Measurements from ENCODE around the gene MEN1. TPM values are rescaled to one million over a fixed set of nuclear protein-coding genes. Genes with fewer than 3 reads are reported as not detected.

Gene MEN1
- total RNA-seq, 6 experiments from 2014 or later = 13.1 to 21.5 (median 17.0) TPM

DNA sequence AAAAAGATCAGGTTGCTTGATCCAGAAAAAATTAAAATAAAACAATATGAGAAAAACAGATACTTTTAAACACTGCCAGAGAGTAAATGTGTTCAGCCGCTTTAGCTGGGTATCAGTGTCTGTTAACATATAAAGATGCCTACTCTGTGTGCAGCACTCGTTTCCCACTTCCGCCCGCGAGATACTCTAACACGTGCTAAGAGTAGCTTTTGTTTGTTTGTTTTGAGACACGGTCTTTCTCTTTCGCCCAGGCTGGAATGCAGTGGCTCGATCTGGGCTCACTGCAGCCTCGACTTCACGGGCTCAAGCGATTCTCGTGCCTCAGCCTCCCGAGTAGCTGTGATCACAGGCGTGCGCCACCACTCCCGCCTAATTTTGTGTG, 531 bp upstream of the MEN1 start:
- Histone ChIP-seq H3K27me3 (no peaks in the 10 kb centered on the region), H3K9me3 (no peaks in the 10 kb centered on the region), H3K27ac (peak overlapping the region; percentile 38 to 64 (median 44)), H3K4me1 (peaks cover 0 to 14% (median 0%) of the 10 kb centered on the region in 4 donors), H3K36me3 (no peaks in the 10 kb centered on the region), H3K4me3 (peak overlapping the region; percentile 77 to 87 (median 78))
- 42% methylated on average over 17 of the region's 17 CpGs for WGBS (ENCODE audit: insufficient coverage, low coverage, low lambda C conversion rate, missing lambda C conversion rate)
- ATAC-seq (peak; percentile 14 to 40 (median 31)), DNase-seq (no peak)
- intact Hi-C loops (cut with DNase I) = no loop called here
- TF ChIP-seq, protein P1, sequence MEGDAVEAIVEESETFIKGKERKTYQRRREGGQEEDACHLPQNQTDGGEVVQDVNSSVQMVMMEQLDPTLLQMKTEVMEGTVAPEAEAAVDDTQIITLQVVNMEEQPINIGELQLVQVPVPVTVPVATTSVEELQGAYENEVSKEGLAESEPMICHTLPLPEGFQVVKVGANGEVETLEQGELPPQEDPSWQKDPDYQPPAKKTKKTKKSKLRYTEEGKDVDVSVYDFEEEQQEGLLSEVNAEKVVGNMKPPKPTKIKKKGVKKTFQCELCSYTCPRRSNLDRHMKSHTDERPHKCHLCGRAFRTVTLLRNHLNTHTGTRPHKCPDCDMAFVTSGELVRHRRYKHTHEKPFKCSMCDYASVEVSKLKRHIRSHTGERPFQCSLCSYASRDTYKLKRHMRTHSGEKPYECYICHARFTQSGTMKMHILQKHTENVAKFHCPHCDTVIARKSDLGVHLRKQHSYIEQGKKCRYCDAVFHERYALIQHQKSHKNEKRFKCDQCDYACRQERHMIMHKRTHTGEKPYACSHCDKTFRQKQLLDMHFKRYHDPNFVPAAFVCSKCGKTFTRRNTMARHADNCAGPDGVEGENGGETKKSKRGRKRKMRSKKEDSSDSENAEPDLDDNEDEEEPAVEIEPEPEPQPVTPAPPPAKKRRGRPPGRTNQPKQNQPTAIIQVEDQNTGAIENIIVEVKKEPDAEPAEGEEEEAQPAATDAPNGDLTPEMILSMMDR (IDR thresholded peaks at IDR 0.05) = no peak
- no peak for TF ChIP-seq POLR2A (IDR thresholded peaks at IDR 0.05)

DNA sequence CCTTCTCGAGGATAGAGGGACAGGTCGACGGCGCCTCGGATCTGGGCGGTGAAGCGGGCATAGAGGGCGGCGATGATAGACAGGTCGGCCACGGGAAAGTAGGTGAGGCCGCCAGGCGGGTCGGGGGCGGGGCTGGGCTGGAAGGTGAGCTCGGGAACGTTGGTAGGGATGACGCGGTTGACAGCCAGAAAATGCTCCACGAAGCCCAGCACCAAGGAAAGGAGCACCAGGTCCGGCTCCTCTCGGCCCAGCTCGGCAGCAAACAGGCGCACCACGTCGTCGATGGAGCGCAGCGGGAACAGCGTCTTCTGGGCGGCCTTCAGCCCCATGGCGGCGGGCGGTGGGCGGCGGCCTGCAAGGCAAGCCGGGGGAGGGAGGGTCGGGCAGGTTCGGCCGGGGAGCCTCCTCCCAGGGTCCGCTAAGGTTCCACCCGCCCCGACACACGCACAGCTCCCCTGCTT, 540 bp downstream of the MEN1 start:
- intact Hi-C loops (cut with DNase I) = no loop called here
- peak overlapping the region; percentile 77 to 87 (median 78) for H3K4me3 ChIP-seq
- H3K9me3 ChIP-seq = no peaks in the 10 kb centered on the region
- 3% methylated on average over 17 of the region's 44 CpGs for WGBS (ENCODE audit: insufficient coverage, low coverage, low lambda C conversion rate, missing lambda C conversion rate)
- no peaks in the 10 kb centered on the region for H3K27me3 ChIP-seq
- DNase-seq (peak in 1 of 3 donors; percentile 54), ATAC-seq (peak; percentile 7 to 28 (median 16))
- no peak for TF ChIP-seq POLR2A (IDR thresholded peaks at IDR 0.05)
- TF ChIP-seq, protein P1 (IDR thresholded peaks at IDR 0.05) = no peak
- peaks cover 0 to 7% (median 0%) of the 10 kb centered on the region in 4 donors for H3K4me1 ChIP-seq
- peak overlapping the region in 2 of 3 donors; percentile 38 to 64 for H3K27ac ChIP-seq
- H3K36me3 ChIP-seq = peaks cover 0 to 8% (median under 1%) of the 10 kb centered on the region in 4 donors

DNA sequence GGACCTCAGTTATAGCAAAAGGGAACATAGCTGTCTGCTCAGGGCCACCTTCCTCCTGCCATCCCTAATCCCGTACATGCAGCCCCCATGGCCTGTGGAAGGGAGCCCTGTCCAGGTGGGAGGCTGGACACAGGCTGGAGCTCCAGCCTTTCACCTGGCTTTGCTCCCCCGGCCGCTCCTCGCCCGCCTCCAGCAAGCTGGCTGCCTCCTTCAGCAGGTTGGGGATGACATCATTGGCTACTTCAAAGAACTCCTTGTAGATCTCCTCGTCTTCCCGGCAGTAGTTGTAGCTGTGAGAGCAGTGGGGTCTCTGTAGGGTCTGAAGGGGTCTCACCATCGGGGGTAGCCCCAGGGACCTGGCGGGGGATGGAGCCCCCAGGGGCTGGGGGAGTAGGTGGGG, 4.9 kb downstream of the MEN1 start:
- Histone ChIP-seq H3K9me3 (no peaks in the 10 kb centered on the region), H3K4me1 (peaks cover 0 to 17% (median 4%) of the 10 kb centered on the region in 4 donors), H3K4me3 (no peak overlapping the region), H3K27ac (no peak overlapping the region), H3K27me3 (no peaks in the 10 kb centered on the region), H3K36me3 (peaks cover 0 to 15% (median under 1%) of the 10 kb centered on the region in 4 donors)
- DNase-seq (peak in 1 of 3 donors; percentile 44), ATAC-seq (no peak)
- TF ChIP-seq POLR2A (IDR thresholded peaks at IDR 0.05) = no peak
- TF ChIP-seq, protein P1 (IDR thresholded peaks at IDR 0.05) = no peak
- intact Hi-C loops (cut with DNase I) = no loop called here
- 91% methylated on average over 7 of the region's 9 CpGs for WGBS (ENCODE audit: insufficient coverage, low coverage, low lambda C conversion rate, missing lambda C conversion rate)

GRCh38 chr11:64804346-64805210, 5.8 kb downstream of the MEN1 start:
- H3K4me3 ChIP-seq = no peak overlapping the region
- TF ChIP-seq, protein P1 (IDR thresholded peaks at IDR 0.05) = no peak
- no peak for TF ChIP-seq POLR2A (IDR thresholded peaks at IDR 0.05)
- DNase-seq (peak in 1 of 3 donors; percentile 55), ATAC-seq (no peak)
- intact Hi-C loops (cut with DNase I) = no loop called here
- H3K4me1 ChIP-seq = peaks cover 0 to 14% (median 4%) of the 10 kb centered on the region in 4 donors
- peak overlapping the region in 1 of 3 donors; percentile 66 for H3K27ac ChIP-seq
- no peaks in the 10 kb centered on the region for H3K27me3 ChIP-seq
- WGBS (ENCODE audit: insufficient coverage, low coverage, low lambda C conversion rate, missing lambda C conversion rate) = 100% methylated on average over 2 of the region's 41 CpGs
- peaks cover 0 to 15% (median under 1%) of the 10 kb centered on the region in 4 donors for H3K36me3 ChIP-seq
- H3K9me3 ChIP-seq = no peaks in the 10 kb centered on the region
